NCI-H524 (cell line): ENCODE measurements around the gene HNRNPUL1.

Experiments used
- DNase-seq, 2 experiments: peaks; one replicate each; lab custom pipeline; 2025; lab: John Stamatoyannopoulos, UW

HNRNPUL1 gene

GRCh38 chr19:41308450-41309179 lies 44.4 kb downstream of the HNRNPUL1 start:
- peak; percentile 76 to 90 for DNase-seq

GRCh38 chr19:41309180-41310032 lies 45.2 kb downstream of the HNRNPUL1 start:
- no peak for DNase-seq

GRCh38 chr19:41310033-41310831 lies 46.1 kb downstream of the HNRNPUL1 start, which contains the start of gene CCDC97:
Gene CCDC97, plus strand, starts transcription at chr19:41310172. Its CDS starts 139 bp downstream, at chr19:41310311.
- peak; percentile 84 to 92 for DNase-seq

GRCh38 chr19:41311072-41311471 lies 46.9 kb downstream of the HNRNPUL1 start:
- no peak for DNase-seq

GRCh38 chr19:41311613-41312012 lies 47.4 kb downstream of the HNRNPUL1 start:
- DNase-seq = no peak

GRCh38 chr19:41316306-41316920 lies 52.2 kb downstream of the HNRNPUL1 start:
- no peak for DNase-seq

GRCh38 chr19:41318696-41319499 lies 54.7 kb downstream of the HNRNPUL1 start:
- DNase-seq = no peak

- no peak for DNase-seq
Measured at GRCh38 chr19:41319500-41320184, 55.5 kb downstream of the HNRNPUL1 start.

- no peak for DNase-seq
Measured at GRCh38 chr19:41320185-41320518, 56.0 kb downstream of the HNRNPUL1 start.

GRCh38 chr19:41320568-41320967 lies 56.4 kb downstream of the HNRNPUL1 start:
- no peak for DNase-seq

GRCh38 chr19:41321204-41321599 lies 57.0 kb downstream of the HNRNPUL1 start:
- DNase-seq = no peak

- peak in 1 of 2 experiments; percentile 28 for DNase-seq
Measured at GRCh38 chr19:41321600-41322270, 57.6 kb downstream of the HNRNPUL1 start.

GRCh38 chr19:41322451-41322850 lies 58.3 kb downstream of the HNRNPUL1 start:
- DNase-seq = no peak

- no peak for DNase-seq
Measured at GRCh38 chr19:41323023-41323422, 58.9 kb downstream of the HNRNPUL1 start.

GRCh38 chr19:41323430-41324125 lies 59.4 kb downstream of the HNRNPUL1 start:
- no peak for DNase-seq

GRCh38 chr19:41324231-41324702 lies 60.1 kb downstream of the HNRNPUL1 start:
- no peak for DNase-seq

GRCh38 chr19:41324921-41325639 lies 60.9 kb downstream of the HNRNPUL1 start:
- DNase-seq = no peak

- no peak for DNase-seq
Measured at GRCh38 chr19:41325640-41325946, 61.4 kb downstream of the HNRNPUL1 start.
